Measurements from ENCODE around the gene HAGHL.
"Not testable (repeated sequence)": the region's sequence is repeated elsewhere in the genome, so short reads cannot be mapped to it uniquely, and the experiment has no call there.

Gene HAGHL

GRCh38 chr16:775236-775796 lies 48.4 kb downstream of the HAGHL start:
- H3K27me3 ChIP-seq (ENCODE audit: control insufficient read depth in 1 of 2, insufficient read depth in 2 of 2, low read length in 2 of 2) = peaks cover 11 to 23% of the 10 kb centered on the region in 2 donors

GRCh38 chr16:776298-776697 lies 49.4 kb downstream of the HAGHL start:
- H3K9ac ChIP-seq (ENCODE audit: low read depth in 1 of 2, low read length in 2 of 2); H3K27ac ChIP-seq (ENCODE audit: low read depth, low read length); H3K4me3 ChIP-seq (ENCODE audit: low read depth in 1 of 2, low read length in 2 of 2); H3K4me1 ChIP-seq (ENCODE audit: control insufficient read depth in 1 of 2, insufficient read depth in 2 of 2, low read length in 2 of 2); H3K9me3 ChIP-seq (ENCODE audit: control insufficient read depth in 1 of 2, low read length in 2 of 2); H3K36me3 ChIP-seq (ENCODE audit: control insufficient read depth in 1 of 2, insufficient read depth in 2 of 2, low read length in 2 of 2): not testable (repeated sequence)
- H3K27me3 ChIP-seq (ENCODE audit: control insufficient read depth in 1 of 2, insufficient read depth in 2 of 2, low read length in 2 of 2) = peaks cover 11 to 30% of the 10 kb centered on the region in 2 donors

More at GRCh38 chr16:775236-775796, 48.4 kb downstream of the HAGHL start:
- Histone ChIP-seq H3K4me1 (ENCODE audit: control insufficient read depth in 1 of 2, insufficient read depth in 2 of 2, low read length in 2 of 2) (no peaks in the 10 kb centered on the region), H3K27ac (ENCODE audit: low read depth, low read length) (no peak overlapping the region), H3K36me3 (ENCODE audit: control insufficient read depth in 1 of 2, insufficient read depth in 2 of 2, low read length in 2 of 2) (no peaks in the 10 kb centered on the region), H3K4me3 (ENCODE audit: low read depth in 1 of 2, low read length in 2 of 2) (no peak overlapping the region), H3K9ac (ENCODE audit: low read depth in 1 of 2, low read length in 2 of 2) (no peak overlapping the region), H3K9me3 (ENCODE audit: control insufficient read depth in 1 of 2, low read length in 2 of 2) (no peaks in the 10 kb centered on the region)

GRCh38 chr16:776824-777223 lies 49.9 kb downstream of the HAGHL start:
- Histone ChIP-seq H3K27me3 (ENCODE audit: control insufficient read depth in 1 of 2, insufficient read depth in 2 of 2, low read length in 2 of 2) (peaks cover 11 to 30% of the 10 kb centered on the region in 2 donors), H3K4me3 (ENCODE audit: low read depth in 1 of 2, low read length in 2 of 2) (no peak overlapping the region), H3K36me3 (ENCODE audit: control insufficient read depth in 1 of 2, insufficient read depth in 2 of 2, low read length in 2 of 2) (no peaks in the 10 kb centered on the region), H3K4me1 (ENCODE audit: control insufficient read depth in 1 of 2, insufficient read depth in 2 of 2, low read length in 2 of 2) (no peaks in the 10 kb centered on the region), H3K9ac (ENCODE audit: low read depth in 1 of 2, low read length in 2 of 2) (no peak overlapping the region), H3K27ac (ENCODE audit: low read depth, low read length) (no peak overlapping the region), H3K9me3 (ENCODE audit: control insufficient read depth in 1 of 2, low read length in 2 of 2) (no peaks in the 10 kb centered on the region)

GRCh38 chr16:777826-778225 lies 50.9 kb downstream of the HAGHL start:
- Histone ChIP-seq H3K27ac (ENCODE audit: low read depth, low read length) (no peak overlapping the region), H3K36me3 (ENCODE audit: control insufficient read depth in 1 of 2, insufficient read depth in 2 of 2, low read length in 2 of 2) (no peaks in the 10 kb centered on the region), H3K9me3 (ENCODE audit: control insufficient read depth in 1 of 2, low read length in 2 of 2) (no peaks in the 10 kb centered on the region), H3K9ac (ENCODE audit: low read depth in 1 of 2, low read length in 2 of 2) (no peak overlapping the region), H3K27me3 (ENCODE audit: control insufficient read depth in 1 of 2, insufficient read depth in 2 of 2, low read length in 2 of 2) (peaks cover 11 to 35% of the 10 kb centered on the region in 2 donors), H3K4me1 (ENCODE audit: control insufficient read depth in 1 of 2, insufficient read depth in 2 of 2, low read length in 2 of 2) (peaks cover 0 to 3% of the 10 kb centered on the region in 2 donors), H3K4me3 (ENCODE audit: low read depth in 1 of 2, low read length in 2 of 2) (no peak overlapping the region)

- no peaks in the 10 kb centered on the region for H3K36me3 ChIP-seq (ENCODE audit: control insufficient read depth in 1 of 2, insufficient read depth in 2 of 2, low read length in 2 of 2)
- H3K9me3 ChIP-seq (ENCODE audit: control insufficient read depth in 1 of 2, low read length in 2 of 2) = no peaks in the 10 kb centered on the region
- H3K4me1 ChIP-seq (ENCODE audit: control insufficient read depth in 1 of 2, insufficient read depth in 2 of 2, low read length in 2 of 2) = peaks cover 6 to 9% of the 10 kb centered on the region in 2 donors
- H3K4me3 ChIP-seq (ENCODE audit: low read depth in 1 of 2, low read length in 2 of 2) = no peak overlapping the region
- peaks cover 17 to 41% of the 10 kb centered on the region in 2 donors for H3K27me3 ChIP-seq (ENCODE audit: control insufficient read depth in 1 of 2, insufficient read depth in 2 of 2, low read length in 2 of 2)
- H3K27ac ChIP-seq (ENCODE audit: low read depth, low read length) = no peak overlapping the region
- H3K9ac ChIP-seq (ENCODE audit: low read depth in 1 of 2, low read length in 2 of 2) = no peak overlapping the region
These were observed 51.5 kb downstream of the HAGHL start for GRCh38 chr16:778447-778846.

- H3K27ac ChIP-seq (ENCODE audit: low read depth, low read length) = no peak overlapping the region
- peaks cover 18 to 42% of the 10 kb centered on the region in 2 donors for H3K27me3 ChIP-seq (ENCODE audit: control insufficient read depth in 1 of 2, insufficient read depth in 2 of 2, low read length in 2 of 2)
- peaks cover 8 to 9% of the 10 kb centered on the region in 2 donors for H3K4me1 ChIP-seq (ENCODE audit: control insufficient read depth in 1 of 2, insufficient read depth in 2 of 2, low read length in 2 of 2)
- H3K9me3 ChIP-seq (ENCODE audit: control insufficient read depth in 1 of 2, low read length in 2 of 2) = no peaks in the 10 kb centered on the region
- H3K9ac ChIP-seq (ENCODE audit: low read depth in 1 of 2, low read length in 2 of 2) = no peak overlapping the region
- no peak overlapping the region for H3K4me3 ChIP-seq (ENCODE audit: low read depth in 1 of 2, low read length in 2 of 2)
- no peaks in the 10 kb centered on the region for H3K36me3 ChIP-seq (ENCODE audit: control insufficient read depth in 1 of 2, insufficient read depth in 2 of 2, low read length in 2 of 2)
These were observed 52.1 kb downstream of the HAGHL start for GRCh38 chr16:778909-779527.

Data from duodenal mucosa (tissue), 2 donors.